Activated CD4-positive, alpha-beta memory T cell treated with anti-CD3 and anti-CD28 coated beads for 36 hours (primary cell): ENCODE measurements around the gene TMEM253. TPM values are rescaled to one million over a fixed set of nuclear protein-coding genes. Genes with fewer than 3 reads are reported as not detected.

ENCODE experiments used
- CTCF ChIA-PET: fragments of 350-600 bp; sonication (Branson Sonifier 250); formaldehyde crosslinking; loops from one replicate; lab custom pipeline; 2021; ENCODE audit warnings: antibody characterized with exemption, inconsistent platforms; lab: Charles Lee
- POLR2A ChIA-PET: fragments of 350-600 bp; sonication (Branson Sonifier 250); formaldehyde crosslinking; loops from one replicate; lab custom pipeline; 2021; ENCODE audit warnings: antibody characterized with exemption; lab: Charles Lee
- DNase-seq: peaks from one replicate; pipeline ENCODE4 v3.0.0-alpha.2; 2020
- H3K27ac Mint-ChIP-seq: one replicate; pipeline ENCODE4 v1.8.0; 2021; ENCODE audit warnings: mixed read lengths
- H3K27me3 Mint-ChIP-seq: one replicate; pipeline ENCODE4 v1.8.0; 2021; ENCODE audit warnings: mixed read lengths
- H3K36me3 Mint-ChIP-seq: one replicate; pipeline ENCODE4 v1.8.0; 2021; ENCODE audit warnings: mixed read lengths
- H3K4me1 Mint-ChIP-seq: one replicate; pipeline ENCODE4 v1.8.0; 2021; ENCODE audit warnings: low read depth, mixed read lengths
- H3K4me3 Mint-ChIP-seq: one replicate; pipeline ENCODE4 v1.8.0; 2021; ENCODE audit warnings: mild to moderate bottlenecking, mixed read lengths
- H3K9me3 Mint-ChIP-seq: one replicate; pipeline ENCODE4 v1.8.0; 2021; ENCODE audit warnings: mixed read lengths
- intact Hi-C: fragments of 100-400 bp; cut with micrococcal nuclease; formaldehyde crosslinking; loops from one replicate; pipeline ENCODE4 v1.15.1; 2023
- total RNA-seq, 2 experiments: library from RNA; stranded (reverse); gene quantifications; one replicate each; pipeline ENCODE4 v1.2.3, GENCODE V29; 2021

The TMEM253 gene
- not detected for total RNA-seq

GRCh38 chr14:21100931-21101330, at the start of gene TMEM253:
Gene TMEM253, plus strand, starts transcription at chr14:21101066. Its CDS starts 278 bp downstream, at chr14:21101344.
- Mint-ChIP-seq H3K27me3 (no peaks in the 10 kb centered on the region), H3K27ac (no peak within 1 kb of the TSS), H3K4me3 (no peak within 1 kb of the TSS), H3K4me1 (peaks cover 42% of the 10 kb centered on the region), H3K9me3 (no peaks in the 10 kb centered on the region), H3K36me3 (no peaks in the 10 kb centered on the region)
- no peak for DNase-seq
- ChIA-PET CTCF (interaction anchor here (1.4 to 12.5 kb wide), 5 partner anchors 7 to 130 kb away, joined by 4 to 334 read pairs (median 134); no protein-coding TSS in a partner anchor), POLR2A (no interaction called here)
- intact Hi-C loops, result loop anchor here (5.0 to 10.0 kb wide), 4 partner anchors 166 to 646 kb away; partner anchors contain the start of genes APEX1, HNRNPC, OSGEP and RNASE4

GRCh38 chr14:21053184-21054122, 47.4 kb upstream of the TMEM253 start:
- no peaks in the 10 kb centered on the region for H3K36me3 Mint-ChIP-seq
- no peak overlapping the region for H3K27ac Mint-ChIP-seq
- intact Hi-C loops, result no loop called here
- H3K4me1 Mint-ChIP-seq, result peaks cover 6% of the 10 kb centered on the region
- H3K9me3 Mint-ChIP-seq, result no peaks in the 10 kb centered on the region
- H3K4me3 Mint-ChIP-seq, result no peak overlapping the region
- CTCF ChIA-PET, result interaction anchor here (0.9 kb wide), 1 partner anchor 471 kb away, joined by 3 read pairs; no protein-coding TSS in a partner anchor
- DNase-seq, result no peak
- POLR2A ChIA-PET, result no interaction called here
- peaks cover 2% of the 10 kb centered on the region for H3K27me3 Mint-ChIP-seq

GRCh38 chr14:21054123-21054767, 46.6 kb upstream of the TMEM253 start:
- Mint-ChIP-seq H3K4me1 (peaks cover 6% of the 10 kb centered on the region), H3K4me3 (no peak overlapping the region), H3K27ac (no peak overlapping the region), H3K9me3 (no peaks in the 10 kb centered on the region), H3K27me3 (peaks cover 2% of the 10 kb centered on the region), H3K36me3 (no peaks in the 10 kb centered on the region)
- no peak for DNase-seq
- ChIA-PET CTCF (interaction anchor here (0.9 kb wide), 1 partner anchor 470 kb away, joined by 3 read pairs; no protein-coding TSS in a partner anchor), POLR2A (no interaction called here)
- intact Hi-C loops, result no loop called here

GRCh38 chr14:21054768-21055145, 46.1 kb upstream of the TMEM253 start:
- ChIA-PET CTCF (no interaction called here), POLR2A (no interaction called here)
- H3K36me3 Mint-ChIP-seq, result no peaks in the 10 kb centered on the region
- H3K27me3 Mint-ChIP-seq, result peaks cover 3% of the 10 kb centered on the region
- no peak overlapping the region for H3K4me3 Mint-ChIP-seq
- no peaks in the 10 kb centered on the region for H3K9me3 Mint-ChIP-seq
- intact Hi-C loops, result no loop called here
- no peak for DNase-seq
- H3K27ac Mint-ChIP-seq, result no peak overlapping the region
- peaks cover 6% of the 10 kb centered on the region for H3K4me1 Mint-ChIP-seq

GRCh38 chr14:21055432-21056117, 45.3 kb upstream of the TMEM253 start:
- ChIA-PET POLR2A (no interaction called here), CTCF (interaction anchor here (1.7 kb wide), 1 partner anchor 37 kb away, joined by 3 read pairs; no protein-coding TSS in a partner anchor)
- no peaks in the 10 kb centered on the region for H3K9me3 Mint-ChIP-seq
- no peaks in the 10 kb centered on the region for H3K36me3 Mint-ChIP-seq
- peaks cover 6% of the 10 kb centered on the region for H3K4me1 Mint-ChIP-seq
- DNase-seq, result no peak
- intact Hi-C loops, result no loop called here
- H3K4me3 Mint-ChIP-seq, result no peak overlapping the region
- H3K27me3 Mint-ChIP-seq, result peaks cover 7% of the 10 kb centered on the region
- H3K27ac Mint-ChIP-seq, result no peak overlapping the region

- H3K36me3 Mint-ChIP-seq, result no peaks in the 10 kb centered on the region
- POLR2A ChIA-PET, result no interaction called here
- DNase-seq, result no peak
- H3K9me3 Mint-ChIP-seq, result no peaks in the 10 kb centered on the region
- peaks cover 6% of the 10 kb centered on the region for H3K27me3 Mint-ChIP-seq
- CTCF ChIA-PET, result interaction anchor here (1.1 to 1.7 kb wide), 3 partner anchors 38 to 58 kb away, joined by 3 to 5 read pairs (median 3); partner anchors contain the start of gene SLC39A2
- intact Hi-C loops, result no loop called here
- H3K4me1 Mint-ChIP-seq, result peaks cover 6% of the 10 kb centered on the region
- no peak overlapping the region for H3K4me3 Mint-ChIP-seq
- no peak overlapping the region for H3K27ac Mint-ChIP-seq
These were observed 44.2 kb upstream of the TMEM253 start for GRCh38 chr14:21056520-21057163.

GRCh38 chr14:21057803-21058675, 42.8 kb upstream of the TMEM253 start, which contains the start of gene RNASE8:
Gene RNASE8, plus strand, starts transcription at chr14:21057822. Its CDS starts 71 bp downstream, at chr14:21057893.
- POLR2A ChIA-PET, result interaction anchor here (0.6 kb wide), 1 partner anchor 346 kb away, joined by 5 read pairs; no protein-coding TSS in a partner anchor
- Mint-ChIP-seq H3K36me3 (no peaks in the 10 kb centered on the region), H3K27me3 (peaks cover 8% of the 10 kb centered on the region), H3K4me1 (peaks cover 6% of the 10 kb centered on the region), H3K9me3 (no peaks in the 10 kb centered on the region), H3K27ac (no peak within 1 kb of the TSS), H3K4me3 (no peak within 1 kb of the TSS)
- no peak for DNase-seq
- intact Hi-C loops, result no loop called here
- CTCF ChIA-PET, result interaction anchor here (1.2 to 1.8 kb wide), 3 partner anchors 34 to 59 kb away, joined by 3 to 5 read pairs (median 5); partner anchors contain the start of gene SLC39A2

- CTCF ChIA-PET, result interaction anchor here (1.5 to 1.8 kb wide), 2 partner anchors 33 to 44 kb away, joined by 5 read pairs; no protein-coding TSS in a partner anchor
- Mint-ChIP-seq H3K36me3 (no peaks in the 10 kb centered on the region), H3K4me1 (peaks cover 4% of the 10 kb centered on the region), H3K27me3 (peaks cover 11% of the 10 kb centered on the region), H3K9me3 (no peaks in the 10 kb centered on the region), H3K27ac (no peak overlapping the region), H3K4me3 (no peak overlapping the region)
- intact Hi-C loops, result no loop called here
- DNase-seq, result no peak
- POLR2A ChIA-PET, result no interaction called here
These were observed 42.0 kb upstream of the TMEM253 start for GRCh38 chr14:21058903-21059302.

GRCh38 chr14:21059842-21060613, 40.8 kb upstream of the TMEM253 start:
- POLR2A ChIA-PET, result no interaction called here
- H3K9me3 Mint-ChIP-seq, result no peaks in the 10 kb centered on the region
- CTCF ChIA-PET, result interaction anchor here (3.5 kb wide), 1 partner anchor 45 kb away, joined by 14 read pairs; no protein-coding TSS in a partner anchor
- H3K36me3 Mint-ChIP-seq, result no peaks in the 10 kb centered on the region
- peaks cover 11% of the 10 kb centered on the region for H3K27me3 Mint-ChIP-seq
- intact Hi-C loops, result no loop called here
- no peaks in the 10 kb centered on the region for H3K4me1 Mint-ChIP-seq
- DNase-seq, result no peak
- H3K27ac Mint-ChIP-seq, result no peak overlapping the region
- no peak overlapping the region for H3K4me3 Mint-ChIP-seq
